ENCODE measurements around the gene THPO. TPM values are rescaled to one million over a fixed set of nuclear protein-coding genes. Genes with fewer than 3 reads are reported as not detected.

The THPO gene
- total RNA-seq, 2 experiments from 2014 or later = not detected

DNA sequence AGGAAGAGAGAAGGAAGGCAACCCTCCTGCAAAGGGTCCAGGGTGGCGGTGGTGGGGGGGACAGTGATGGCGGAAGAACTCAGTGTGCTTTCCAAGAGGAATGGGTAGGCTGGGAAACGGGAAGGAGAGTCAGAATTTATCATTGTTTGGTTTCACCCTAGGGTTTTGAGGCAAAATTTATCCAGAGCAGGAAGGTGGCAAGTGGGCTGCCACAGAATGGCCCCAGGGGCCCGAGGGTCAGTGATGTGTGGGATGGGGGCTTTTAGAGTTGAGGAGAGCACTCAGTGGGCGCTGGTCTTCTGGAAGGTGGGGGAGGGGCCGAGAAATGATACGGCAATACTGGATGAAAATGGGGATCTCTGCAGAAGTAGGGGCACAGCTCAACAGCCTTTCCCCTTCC is 40.0 kb downstream of the THPO start:
- no peak overlapping the region for H3K4me3 Mint-ChIP-seq
- no peak overlapping the region for H3K27ac Mint-ChIP-seq
- no peaks in the 10 kb centered on the region for H3K27me3 Mint-ChIP-seq
- peaks cover 16% of the 10 kb centered on the region for H3K36me3 Mint-ChIP-seq
- H3K4me1 Mint-ChIP-seq = peaks cover 39% of the 10 kb centered on the region
- DNase-seq = no peak
- H3K9me3 Mint-ChIP-seq = no peaks in the 10 kb centered on the region

- Mint-ChIP-seq H3K9me3 (no peaks in the 10 kb centered on the region), H3K4me3 (peak within 1 kb of the TSS; percentile 80), H3K36me3 (peaks cover 22% of the 10 kb centered on the region), H3K27ac (peak within 1 kb of the TSS; percentile 71), H3K27me3 (no peaks in the 10 kb centered on the region), H3K4me1 (peaks cover 45% of the 10 kb centered on the region)
- no peak for DNase-seq
Measured at GRCh38 chr3:184337399-184337714, 40.6 kb downstream of the THPO start, which contains the start of gene FAM131A. TSS of gene FAM131A (plus strand) at chr3:184337600. CDS start at chr3:184337631, 31 bp downstream.

DNA sequence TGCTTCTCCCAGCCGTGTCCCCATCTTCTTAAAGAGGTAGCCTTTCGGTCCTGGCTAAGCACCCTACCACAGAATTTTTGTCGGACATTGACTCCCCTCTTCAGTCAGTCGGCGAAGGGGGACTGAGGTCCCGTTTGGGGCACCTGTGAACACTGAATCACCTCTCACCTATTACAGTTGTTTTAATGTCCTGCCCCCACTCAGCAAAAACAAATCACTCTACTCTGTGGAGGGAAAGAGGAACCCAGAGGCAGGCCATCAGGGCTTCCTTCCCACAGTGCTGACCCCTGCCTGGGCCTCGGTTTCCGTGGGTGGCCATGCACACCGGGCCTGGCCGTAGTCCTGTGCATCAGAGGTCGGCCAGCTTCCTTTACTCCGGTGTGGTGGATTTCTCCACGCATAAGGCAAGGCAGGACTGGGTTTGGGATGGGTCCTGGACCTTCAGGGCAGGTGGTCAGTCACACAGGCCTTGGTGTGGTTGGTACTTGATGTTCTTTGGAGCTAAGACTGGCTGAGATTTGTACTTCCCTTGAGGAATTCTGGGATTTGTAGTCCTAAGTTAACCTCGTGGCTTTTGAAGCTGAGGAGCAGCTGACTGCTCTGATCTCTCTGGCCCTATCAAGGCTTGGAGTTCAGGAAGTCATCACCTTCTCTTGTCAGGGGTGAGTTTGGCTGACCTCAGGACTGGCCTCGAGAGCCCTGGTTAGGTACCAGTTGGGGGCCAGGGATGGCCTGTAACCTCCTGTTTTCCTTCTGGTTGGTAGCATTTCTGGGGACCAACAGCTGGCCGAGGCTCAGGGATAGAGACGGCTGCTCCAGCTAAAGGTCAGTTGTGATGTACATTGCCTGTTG is 41.2 kb downstream of the THPO start:
- Mint-ChIP-seq H3K4me1 (peaks cover 48% of the 10 kb centered on the region), H3K36me3 (peaks cover 28% of the 10 kb centered on the region), H3K4me3 (peak overlapping the region; percentile 80), H3K27ac (peak overlapping the region; percentile 71), H3K27me3 (no peaks in the 10 kb centered on the region), H3K9me3 (no peaks in the 10 kb centered on the region)
- DNase-seq = no peak

GRCh38 chr3:184335661-184336546 is 42.1 kb downstream of the THPO start:
- H3K4me3 Mint-ChIP-seq = peak overlapping the region; percentile 80

DNA sequence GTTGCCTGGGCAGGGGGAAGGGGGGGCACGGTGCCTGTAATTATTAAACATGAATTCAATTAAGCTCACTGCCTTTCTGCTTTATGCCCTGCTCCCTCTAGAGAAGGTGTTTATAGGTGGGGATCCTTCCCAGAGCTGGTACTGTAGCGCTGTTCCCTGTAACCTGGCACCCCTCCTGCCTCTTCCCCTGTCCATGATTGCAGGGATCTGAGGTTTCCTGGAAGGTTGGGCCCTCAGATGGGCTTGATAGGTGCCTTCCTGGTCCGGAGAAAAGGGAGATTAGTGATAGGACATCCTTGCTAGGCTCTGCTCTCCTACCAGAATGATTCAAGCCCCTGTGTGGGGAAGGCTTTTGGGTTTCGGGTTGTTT is 42.7 kb downstream of the THPO start:
- Mint-ChIP-seq H3K27ac (peak overlapping the region; percentile 89), H3K27me3 (no peaks in the 10 kb centered on the region), H3K36me3 (peaks cover 39% of the 10 kb centered on the region), H3K4me1 (peaks cover 45% of the 10 kb centered on the region), H3K9me3 (no peaks in the 10 kb centered on the region), H3K4me3 (peak overlapping the region; percentile 80)
- no peak for DNase-seq

More at GRCh38 chr3:184335661-184336546, 42.1 kb downstream of the THPO start:
- no peaks in the 10 kb centered on the region for H3K27me3 Mint-ChIP-seq
- peaks cover 36% of the 10 kb centered on the region for H3K36me3 Mint-ChIP-seq
- H3K9me3 Mint-ChIP-seq = no peaks in the 10 kb centered on the region
- H3K27ac Mint-ChIP-seq = peak overlapping the region; percentile 89
- DNase-seq = peak; percentile 88
- H3K4me1 Mint-ChIP-seq = peaks cover 50% of the 10 kb centered on the region

DNA sequence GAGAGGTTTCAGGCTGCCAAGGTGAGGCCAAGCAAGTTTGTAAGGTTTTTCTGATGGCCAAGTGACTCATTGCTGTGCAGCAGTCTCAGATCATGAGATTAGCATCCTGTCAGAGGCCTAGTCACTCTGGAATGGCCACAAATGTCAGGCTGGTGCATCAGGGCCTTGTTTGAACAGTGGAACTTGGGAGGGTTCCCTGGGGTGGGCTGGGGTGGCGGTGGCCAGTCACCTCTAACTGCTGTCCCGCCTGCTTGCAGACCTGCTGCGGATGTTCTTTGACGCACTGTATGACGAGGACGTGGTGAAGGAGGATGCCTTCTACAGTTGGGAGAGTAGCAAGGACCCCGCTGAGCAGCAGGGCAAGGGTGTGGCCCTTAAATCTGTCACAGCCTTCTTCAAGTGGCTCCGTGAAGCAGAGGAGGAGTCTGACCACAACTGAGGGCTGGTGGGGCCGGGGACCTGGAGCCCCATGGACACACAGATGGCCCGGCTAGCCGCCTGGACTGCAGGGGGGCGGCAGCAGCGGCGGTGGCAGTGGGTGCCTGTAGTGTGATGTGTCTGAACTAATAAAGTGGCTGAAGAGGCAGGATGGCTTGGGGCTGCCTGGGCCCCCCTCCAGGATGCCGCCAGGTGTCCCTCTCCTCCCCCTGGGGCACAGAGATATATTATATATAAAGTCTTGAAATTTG is 43.4 kb downstream of the THPO start:
- H3K9me3 Mint-ChIP-seq = no peaks in the 10 kb centered on the region
- peak; percentile 57 for DNase-seq
- peaks cover 43% of the 10 kb centered on the region for H3K36me3 Mint-ChIP-seq
- H3K27me3 Mint-ChIP-seq = no peaks in the 10 kb centered on the region
- peak overlapping the region; percentile 91 for H3K27ac Mint-ChIP-seq
- H3K4me3 Mint-ChIP-seq = peak overlapping the region; percentile 32
- H3K4me1 Mint-ChIP-seq = peaks cover 45% of the 10 kb centered on the region

GRCh38 chr3:184333700-184334099 is 44.3 kb downstream of the THPO start:
- DNase-seq = no peak
- Mint-ChIP-seq H3K27me3 (no peaks in the 10 kb centered on the region), H3K4me1 (peaks cover 48% of the 10 kb centered on the region), H3K27ac (peak overlapping the region; percentile 91), H3K4me3 (no peak overlapping the region), H3K36me3 (peaks cover 51% of the 10 kb centered on the region), H3K9me3 (no peaks in the 10 kb centered on the region)

- Mint-ChIP-seq H3K4me3 (no peak overlapping the region), H3K36me3 (peaks cover 57% of the 10 kb centered on the region), H3K27ac (peak overlapping the region; percentile 91), H3K4me1 (peaks cover 48% of the 10 kb centered on the region), H3K27me3 (no peaks in the 10 kb centered on the region), H3K9me3 (no peaks in the 10 kb centered on the region)
- DNase-seq = no peak
Measured at GRCh38 chr3:184333190-184333589, 44.8 kb downstream of the THPO start.

- Mint-ChIP-seq H3K4me1 (peaks cover 47% of the 10 kb centered on the region), H3K36me3 (peaks cover 59% of the 10 kb centered on the region), H3K4me3 (no peak overlapping the region)
Measured at GRCh38 chr3:184332370-184333090, 45.5 kb downstream of the THPO start.

DNA sequence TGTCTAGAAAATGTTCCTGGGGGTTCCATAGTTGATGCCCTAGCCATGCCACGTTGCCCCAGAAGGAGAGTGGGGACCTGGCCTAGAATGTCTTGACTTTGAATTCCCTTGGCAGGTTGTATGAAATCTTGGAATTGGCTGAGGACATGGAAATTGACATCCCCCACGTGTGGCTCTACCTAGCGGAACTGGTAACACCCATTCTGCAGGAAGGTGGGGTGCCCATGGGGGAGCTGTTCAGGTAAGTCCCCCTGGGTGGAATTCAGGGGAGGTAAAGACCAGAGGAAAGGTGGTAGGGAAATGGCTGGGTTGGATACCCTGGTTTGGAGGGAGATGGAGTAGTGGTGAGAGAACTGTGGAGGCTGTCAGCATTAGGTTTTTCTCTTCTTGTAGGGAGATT is 49.5 kb downstream of the THPO start:
- DNase-seq = no peak
- Mint-ChIP-seq H3K4me3 (no peak overlapping the region), H3K4me1 (peaks cover 34% of the 10 kb centered on the region)

More at GRCh38 chr3:184332370-184333090, 45.5 kb downstream of the THPO start:
- H3K27ac Mint-ChIP-seq = peak overlapping the region; percentile 91
- DNase-seq = no peak
- H3K27me3 Mint-ChIP-seq = no peaks in the 10 kb centered on the region
- no peaks in the 10 kb centered on the region for H3K9me3 Mint-ChIP-seq

GRCh38 chr3:184327171-184327570 is 50.8 kb downstream of the THPO start:
- H3K27ac Mint-ChIP-seq = peak overlapping the region; percentile 40
- no peaks in the 10 kb centered on the region for H3K9me3 Mint-ChIP-seq
- no peak for DNase-seq
- H3K27me3 Mint-ChIP-seq = no peaks in the 10 kb centered on the region
- H3K4me1 Mint-ChIP-seq = peaks cover 23% of the 10 kb centered on the region
- H3K4me3 Mint-ChIP-seq = no peak overlapping the region
- peaks cover 76% of the 10 kb centered on the region for H3K36me3 Mint-ChIP-seq

More for the DNA sequence above, 49.5 kb downstream of the THPO start:
- Mint-ChIP-seq H3K9me3 (no peaks in the 10 kb centered on the region), H3K27ac (peak overlapping the region; percentile 16), H3K36me3 (peaks cover 81% of the 10 kb centered on the region), H3K27me3 (no peaks in the 10 kb centered on the region)

DNA sequence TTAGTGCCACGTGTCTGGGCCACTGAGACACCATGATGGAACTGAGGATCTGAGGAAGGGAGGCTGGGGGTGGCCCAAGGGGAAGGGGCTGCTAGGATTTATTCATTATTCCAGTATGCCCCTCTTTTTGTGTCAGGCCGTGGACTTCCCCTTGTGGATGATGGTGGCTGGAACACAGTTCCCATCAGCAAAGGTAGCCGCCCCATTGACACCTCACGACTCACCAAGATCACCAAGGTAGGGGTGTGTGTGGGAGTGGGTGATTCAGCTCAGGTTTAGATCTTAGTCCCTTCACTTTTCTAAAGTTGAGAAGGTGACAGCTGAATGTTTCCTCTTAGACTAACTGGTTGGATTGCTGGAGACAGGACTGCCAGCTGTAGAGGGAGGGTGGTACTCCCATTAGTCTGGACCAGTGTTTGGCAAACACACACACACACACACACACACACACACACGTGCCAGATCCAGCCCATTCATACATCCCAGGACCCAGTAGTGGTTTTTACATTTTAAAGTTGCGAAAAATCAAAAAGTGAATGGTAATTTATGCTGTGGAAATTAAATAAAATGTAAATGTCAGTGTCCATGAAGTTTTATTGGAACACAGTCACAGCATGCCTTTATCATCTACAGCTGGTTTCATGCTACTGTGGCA is 52.2 kb downstream of the THPO start:
- H3K4me1 Mint-ChIP-seq = peaks cover 19% of the 10 kb centered on the region
- peak overlapping the region; percentile 71 for H3K27ac Mint-ChIP-seq
- DNase-seq = peak; percentile 26
- no peaks in the 10 kb centered on the region for H3K9me3 Mint-ChIP-seq
- H3K4me3 Mint-ChIP-seq = no peak overlapping the region
- H3K36me3 Mint-ChIP-seq = peaks cover 73% of the 10 kb centered on the region
- H3K27me3 Mint-ChIP-seq = no peaks in the 10 kb centered on the region

DNA sequence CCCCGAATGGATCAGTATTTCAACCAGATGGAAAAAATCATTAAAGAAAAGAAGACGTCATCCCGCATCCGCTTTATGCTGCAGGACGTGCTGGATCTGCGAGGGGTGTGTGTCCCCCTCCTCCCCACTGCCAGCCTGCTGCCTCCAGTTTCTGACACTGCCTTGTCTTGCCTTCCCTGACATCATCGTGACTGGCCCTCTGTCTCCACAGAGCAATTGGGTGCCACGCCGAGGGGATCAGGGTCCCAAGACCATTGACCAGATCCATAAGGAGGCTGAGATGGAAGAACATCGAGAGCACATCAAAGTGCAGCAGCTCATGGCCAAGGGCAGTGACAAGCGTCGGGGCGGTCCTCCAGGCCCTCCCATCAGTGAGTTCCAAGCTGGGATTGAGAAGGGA is 52.7 kb downstream of the THPO start:
- H3K27ac Mint-ChIP-seq = peak overlapping the region; percentile 38
- H3K27me3 Mint-ChIP-seq = no peaks in the 10 kb centered on the region
- H3K9me3 Mint-ChIP-seq = no peaks in the 10 kb centered on the region
- H3K4me3 Mint-ChIP-seq = no peak overlapping the region
- H3K4me1 Mint-ChIP-seq = peaks cover 19% of the 10 kb centered on the region
- no peak for DNase-seq
- H3K36me3 Mint-ChIP-seq = peaks cover 73% of the 10 kb centered on the region

- peaks cover 25% of the 10 kb centered on the region for H3K4me1 Mint-ChIP-seq
- no peak overlapping the region for H3K4me3 Mint-ChIP-seq
- no peaks in the 10 kb centered on the region for H3K27me3 Mint-ChIP-seq
- H3K27ac Mint-ChIP-seq = no peak overlapping the region
- peaks cover 67% of the 10 kb centered on the region for H3K36me3 Mint-ChIP-seq
- no peaks in the 10 kb centered on the region for H3K9me3 Mint-ChIP-seq
- DNase-seq = no peak
Measured at GRCh38 chr3:184323696-184324095, 54.3 kb downstream of the THPO start.

Measured in activated naive CD8-positive, alpha-beta T cell treated with anti-CD3 and anti-CD28 coated beads for 36 hours (primary cell).